Cardiac fibroblast (primary cell): Measurements from ENCODE around the gene DOCK4.
A peak's percentile ranks its signal among the peaks of the same experiment; 100 is the strongest.

Experiments used
- DNase-seq, 2 donors: peaks; one replicate each; pipeline versions ENCODE4 v3.0.0 to v3.0.0-alpha.2; 2010; ENCODE audit warnings: low read depth in 2 of 2
- H3K4me3 ChIP-seq, 2 donors: replicated peaks in 1 of 2; 1 replicate in 1 of 2; 2 replicates in 1 of 2; pipeline ENCODE4 v1.5.1; 2011; ENCODE audit warnings: low read depth in 2 of 2, low read length in 2 of 2, mild to moderate bottlenecking in 2 of 2, moderate library complexity in 1 of 2
- TF ChIP-seq, protein P1 (sequence below): IDR thresholded peaks from one replicate; pipeline ENCODE4 v1.5.1; 2011; ENCODE audit warnings: low read depth, mild to moderate bottlenecking, low read length, inconsistent platforms

DOCK4 gene

DNA sequence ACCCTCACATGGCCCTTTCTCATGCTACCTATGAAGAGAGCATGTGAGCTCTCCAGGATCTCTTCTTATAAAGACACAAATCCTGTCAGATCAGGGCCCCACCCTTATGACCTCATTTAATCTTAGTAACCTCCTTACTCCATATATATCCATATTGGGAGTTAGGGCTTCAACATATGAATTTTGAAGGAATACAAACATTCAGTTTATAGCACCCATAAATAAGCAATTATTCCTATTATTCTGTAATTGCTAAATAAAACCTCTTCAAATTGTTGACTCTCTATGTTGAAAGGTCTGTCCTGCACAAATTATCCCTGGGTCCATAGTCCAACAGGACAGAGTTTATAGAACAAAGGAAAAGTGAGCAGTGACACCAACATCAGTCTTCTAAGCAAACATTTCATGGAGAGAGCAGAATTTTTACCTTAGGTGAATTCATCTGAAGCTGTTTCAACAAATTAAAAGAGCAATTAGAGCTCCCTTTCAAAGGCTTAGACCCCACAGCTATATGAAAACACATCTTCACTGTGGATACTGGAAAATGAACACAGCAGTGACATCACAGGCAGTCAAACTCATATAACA is 12.2 kb downstream of the DOCK4 start:
- TF ChIP-seq, protein P1, sequence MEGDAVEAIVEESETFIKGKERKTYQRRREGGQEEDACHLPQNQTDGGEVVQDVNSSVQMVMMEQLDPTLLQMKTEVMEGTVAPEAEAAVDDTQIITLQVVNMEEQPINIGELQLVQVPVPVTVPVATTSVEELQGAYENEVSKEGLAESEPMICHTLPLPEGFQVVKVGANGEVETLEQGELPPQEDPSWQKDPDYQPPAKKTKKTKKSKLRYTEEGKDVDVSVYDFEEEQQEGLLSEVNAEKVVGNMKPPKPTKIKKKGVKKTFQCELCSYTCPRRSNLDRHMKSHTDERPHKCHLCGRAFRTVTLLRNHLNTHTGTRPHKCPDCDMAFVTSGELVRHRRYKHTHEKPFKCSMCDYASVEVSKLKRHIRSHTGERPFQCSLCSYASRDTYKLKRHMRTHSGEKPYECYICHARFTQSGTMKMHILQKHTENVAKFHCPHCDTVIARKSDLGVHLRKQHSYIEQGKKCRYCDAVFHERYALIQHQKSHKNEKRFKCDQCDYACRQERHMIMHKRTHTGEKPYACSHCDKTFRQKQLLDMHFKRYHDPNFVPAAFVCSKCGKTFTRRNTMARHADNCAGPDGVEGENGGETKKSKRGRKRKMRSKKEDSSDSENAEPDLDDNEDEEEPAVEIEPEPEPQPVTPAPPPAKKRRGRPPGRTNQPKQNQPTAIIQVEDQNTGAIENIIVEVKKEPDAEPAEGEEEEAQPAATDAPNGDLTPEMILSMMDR = no peak
- DNase-seq = no peak
- H3K4me3 ChIP-seq = no peak overlapping the region

DNA sequence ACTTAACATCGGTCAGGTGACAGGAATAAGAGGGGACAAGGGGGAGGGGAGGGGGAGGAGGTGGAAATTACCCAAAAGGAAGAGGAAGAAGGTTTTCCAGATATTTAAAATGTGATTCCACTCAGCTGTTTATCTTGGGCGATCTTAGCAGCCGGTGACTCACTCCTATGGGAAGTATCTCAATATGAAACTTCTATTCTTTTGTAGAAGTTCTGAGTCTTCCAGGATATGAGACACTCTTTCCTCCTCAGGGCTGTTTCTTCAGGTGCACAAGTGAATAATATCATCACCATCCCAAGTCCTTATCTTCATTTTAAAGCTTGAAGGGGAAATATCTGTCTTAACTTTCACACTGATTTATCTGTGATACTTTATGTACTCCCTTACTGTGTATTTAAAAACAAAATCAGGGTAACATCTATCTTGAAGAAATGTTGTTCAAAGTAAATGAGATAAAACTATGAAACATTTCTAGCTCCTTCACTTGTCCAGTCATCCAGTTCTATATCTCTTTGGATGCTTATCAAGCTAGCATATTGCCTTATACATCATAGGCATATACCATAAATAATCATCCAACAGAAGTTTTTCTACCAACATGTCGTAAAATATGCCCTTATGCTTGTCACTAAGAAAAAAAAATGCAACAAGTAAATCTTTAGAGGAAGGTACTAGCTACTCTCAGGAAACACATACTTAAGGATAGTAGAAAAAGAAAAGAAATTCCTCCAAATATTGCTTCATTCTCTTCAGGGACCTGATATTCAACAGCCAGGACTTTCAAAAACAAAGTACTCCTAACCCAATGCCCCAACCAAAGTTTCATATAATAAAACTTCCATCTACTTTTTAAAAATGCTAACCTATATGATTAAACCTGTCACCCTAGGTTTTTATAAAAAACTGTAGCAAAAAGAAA is 13.7 kb downstream of the DOCK4 start:
- peak; percentile 38 to 87 for DNase-seq
- TF ChIP-seq, protein P1 = no peak
- H3K4me3 ChIP-seq = no peak overlapping the region

DNA sequence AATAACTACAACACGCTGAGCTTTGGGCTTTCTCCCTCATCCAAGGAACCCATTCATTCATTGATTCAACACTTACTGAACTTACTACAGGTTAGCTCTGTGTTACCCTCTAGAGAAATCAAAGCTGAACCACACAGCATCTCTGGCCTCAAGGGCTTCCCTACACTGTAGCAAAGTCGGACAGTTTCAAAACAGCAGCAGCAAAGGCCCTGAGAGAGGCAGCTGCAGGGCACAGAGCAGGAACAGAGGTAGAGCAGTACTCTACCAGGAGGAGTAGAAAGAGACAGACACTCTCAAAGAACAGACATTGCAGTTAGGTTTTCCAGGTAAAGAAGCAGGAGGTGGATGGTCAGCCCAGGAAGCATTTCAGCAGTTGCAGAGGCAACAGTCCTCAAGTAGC is 16.1 kb downstream of the DOCK4 start:
- no peak overlapping the region for H3K4me3 ChIP-seq

DNA sequence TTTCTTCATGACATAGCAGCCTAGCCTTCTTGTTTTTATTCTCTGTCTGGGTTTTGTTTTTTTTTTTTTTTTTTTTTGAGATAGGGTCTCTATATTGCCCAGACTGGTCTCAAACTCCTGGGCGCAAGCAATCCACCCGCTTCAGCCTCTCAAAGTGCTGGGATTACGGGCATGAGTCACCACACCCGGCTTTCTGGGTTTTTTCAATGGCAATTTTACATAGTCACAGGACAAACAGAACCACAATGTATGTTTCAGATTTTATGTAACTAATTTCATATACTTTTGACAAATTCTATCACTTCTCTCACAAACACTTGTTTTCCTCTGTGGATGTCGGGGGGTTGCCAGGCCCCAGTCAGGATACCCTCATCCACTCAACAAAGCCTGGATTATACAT is 16.5 kb downstream of the DOCK4 start:
- TF ChIP-seq, protein P1 = no peak

More for the DNA sequence above, 16.1 kb downstream of the DOCK4 start:
- TF ChIP-seq, protein P1 = no peak
- no peak for DNase-seq

DNA sequence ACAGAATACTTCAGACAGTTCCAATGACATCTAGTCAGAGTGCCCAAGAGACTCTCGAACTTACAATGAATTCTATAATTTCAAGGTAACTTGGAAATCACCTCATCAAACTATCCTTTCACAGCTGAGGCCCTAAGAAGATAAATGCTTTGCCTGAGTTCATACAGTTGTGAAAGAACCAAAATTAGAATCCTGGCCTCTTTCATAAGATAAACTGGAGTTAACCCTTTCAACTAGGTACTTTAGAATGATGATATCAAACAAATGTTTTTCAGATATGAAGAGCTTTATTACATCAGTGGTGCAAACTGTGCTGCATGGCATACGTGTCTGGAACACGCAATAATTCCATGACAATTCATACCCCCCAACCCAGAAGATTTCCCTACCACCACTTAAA is 17.9 kb downstream of the DOCK4 start:
- TF ChIP-seq, protein P1 = no peak
- no peak for DNase-seq
- H3K4me3 ChIP-seq = no peak overlapping the region

More for the DNA sequence above, 16.5 kb downstream of the DOCK4 start:
- H3K4me3 ChIP-seq = no peak overlapping the region
- no peak for DNase-seq

DNA sequence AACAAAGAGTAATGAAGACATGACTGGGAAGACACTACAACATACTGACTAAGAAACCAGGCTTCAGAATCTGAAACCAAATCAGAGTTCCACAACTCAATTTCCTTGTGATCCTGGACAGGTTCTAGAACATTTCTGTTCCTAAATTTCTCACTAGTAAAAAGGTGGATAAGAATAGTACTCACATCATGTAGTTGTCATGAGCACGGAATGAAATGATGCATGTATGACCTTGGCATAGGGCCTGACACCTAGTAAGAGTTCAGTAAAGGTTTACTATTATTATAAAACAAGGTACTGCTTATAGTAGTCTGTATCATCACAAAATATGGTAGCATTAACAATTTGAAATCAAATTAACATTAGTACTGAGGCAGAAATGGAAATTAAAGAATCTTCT is 19.9 kb downstream of the DOCK4 start:
- no peak for DNase-seq
- no peak overlapping the region for H3K4me3 ChIP-seq
- TF ChIP-seq, protein P1 = no peak
